Aorta (tissue), 5 donors: ENCODE results near the gene C4orf50. TPM values are rescaled to one million over a fixed set of nuclear protein-coding genes. Genes with fewer than 3 reads are reported as not detected.
"Not testable (repeated sequence)": the region's sequence is repeated elsewhere in the genome, so short reads cannot be mapped to it uniquely, and the experiment has no call there.

ENCODE experiments used
- ATAC-seq: fragments of 200-7000 bp; cut with Tn5 transposase; one replicate; pipeline ENCODE4 v1.9.1; 2022; ENCODE audit warnings: moderate library complexity; ENCODE audit not compliant: low FRiP score
- DNase-seq, 2 donors: peaks; one replicate each; pipeline ENCODE4 v3.0.0-alpha.2; 2020
- H3K27ac ChIP-seq, 2 donors: one replicate each; pipeline ENCODE4 v1.5.1; 2013; ENCODE audit warnings: low read length in 2 of 2, mild to moderate bottlenecking in 2 of 2, moderate library complexity in 2 of 2, control low read depth in 1 of 2, inconsistent platforms in 1 of 2, low read depth in 1 of 2
- H3K27me3 ChIP-seq, 2 donors: one replicate each; pipeline ENCODE4 v1.6.1; 2013; ENCODE audit warnings: control low read depth in 1 of 2, low read length in 1 of 2, mild to moderate bottlenecking in 1 of 2, moderate library complexity in 1 of 2; ENCODE audit not compliant: insufficient read depth in 2 of 2, control insufficient read depth in 1 of 2
- H3K36me3 ChIP-seq, 2 donors: one replicate each; pipeline ENCODE4 v1.6.1; 2013; ENCODE audit warnings: control low read depth in 1 of 2, low read length in 1 of 2, mild to moderate bottlenecking in 1 of 2; ENCODE audit not compliant: insufficient read depth in 2 of 2, control insufficient read depth in 1 of 2
- H3K4me1 ChIP-seq, 2 donors: one replicate each; pipeline ENCODE4 v1.6.1; 2013; ENCODE audit warnings: low read length in 2 of 2, control low read depth in 1 of 2, mild to moderate bottlenecking in 1 of 2, moderate library complexity in 1 of 2; ENCODE audit not compliant: insufficient read depth in 2 of 2, control insufficient read depth in 1 of 2
- H3K4me3 ChIP-seq, 2 donors: one replicate each; pipeline ENCODE4 v1.5.1; 2013; ENCODE audit warnings: low read length in 2 of 2, control low read depth in 1 of 2, mild to moderate bottlenecking in 1 of 2
- H3K9me3 ChIP-seq: one replicate; pipeline ENCODE4 v1.6.1; 2013; ENCODE audit warnings: mild to moderate bottlenecking, low read length; ENCODE audit not compliant: control insufficient read depth
- WGBS, 2 donors: extraction: QIAGEN DNeasy Blood & Tissue Kit; methylation state at CpG; one replicate each; pipeline ENCODE4 v1.1.7; 2013; 5-methylcytosine and 5-hydroxymethylcytosine counted together
- intact Hi-C, 2 donors: fragments of 100-400 bp; cut with DNase I; formaldehyde crosslinking; loops; one replicate each; pipeline versions ENCODE4 v1.14.2 to v1.15.0; 2022
- polyA plus RNA-seq, 2 donors: library from polyadenylated mRNA; stranded (reverse); fragments of 200-250 nt; gene quantifications; one replicate each; pipeline ENCODE4 v1.2.3, GENCODE V29; 2013
- total RNA-seq, 2 donors: library from RNA; stranded (reverse); fragmentation: NEBNext Ultra II Directional; extraction: Animal tissue kit (Norgen Biotek cat#: 25700); gene quantifications; one replicate each; pipeline ENCODE4 v1.2.1, GENCODE V29; 2021
- donor health status: healthy with polysubstance abuse.
- donor health status: Bipolar disorder and iron deficiency.
- donor health status: DM: no; HTN: no; CAD: no.
- donor health status: DM: no; HTN: no; CAD: no.
- donor health status: DM: yes; HTN: yes; CAD: no.

The C4orf50 gene
- total and polyA plus RNA-seq, 4 donors: 0.03 to 0.06 TPM; not detected in 2

- Histone ChIP-seq H3K36me3 (no peaks in the 10 kb centered on the region), H3K4me3 (no peak overlapping the region), H3K9me3 (peaks cover 3% of the 10 kb centered on the region), H3K4me1 (no peaks in the 10 kb centered on the region), H3K27ac (no peak overlapping the region), H3K27me3 (no peaks in the 10 kb centered on the region)
- intact Hi-C loops: no loop called here
- no peak for DNase-seq
- WGBS, 2 donors: 17 to 20% methylated on average over 16 of the region's 16 CpGs
- ATAC-seq: no peak
These were observed 61.8 kb downstream of the C4orf50 start for GRCh38 chr4:5956285-5957021.

- DNase-seq (no peak), ATAC-seq (no peak)
- Histone ChIP-seq H3K27me3 (no peaks in the 10 kb centered on the region), H3K27ac (no peak overlapping the region), H3K4me1 (no peaks in the 10 kb centered on the region), H3K9me3 (peaks cover 3% of the 10 kb centered on the region), H3K36me3 (no peaks in the 10 kb centered on the region), H3K4me3 (no peak overlapping the region)
- WGBS, 2 donors: 33 to 41% methylated on average over 4 of the region's 4 CpGs
- intact Hi-C loops: no loop called here
These were observed 62.4 kb downstream of the C4orf50 start for GRCh38 chr4:5955856-5956255.

- DNase-seq (no peak), ATAC-seq (no peak)
- Histone ChIP-seq H3K36me3 (no peaks in the 10 kb centered on the region), H3K4me3 (no peak overlapping the region), H3K9me3 (peaks cover under 1% of the 10 kb centered on the region), H3K27me3 (no peaks in the 10 kb centered on the region), H3K27ac (no peak overlapping the region), H3K4me1 (no peaks in the 10 kb centered on the region)
- intact Hi-C loops: no loop called here
- 47 to 48% methylated on average over 18 of the region's 18 CpGs for WGBS, 2 donors
These were observed 62.9 kb downstream of the C4orf50 start for GRCh38 chr4:5955201-5955821.

GRCh38 chr4:5954056-5954760 lies 64.0 kb downstream of the C4orf50 start:
- Histone ChIP-seq H3K36me3 (no peaks in the 10 kb centered on the region), H3K27ac (no peak overlapping the region), H3K9me3 (no peaks in the 10 kb centered on the region), H3K27me3 (no peaks in the 10 kb centered on the region), H3K4me1 (no peaks in the 10 kb centered on the region), H3K4me3 (no peak overlapping the region)
- intact Hi-C loops: no loop called here
- no peak for ATAC-seq
- WGBS, 2 donors: 74% methylated on average over 11 of the region's 11 CpGs
- DNase-seq: no peak

GRCh38 chr4:5952975-5953951 lies 65.0 kb downstream of the C4orf50 start:
- ATAC-seq (no peak), DNase-seq (no peak)
- Histone ChIP-seq H3K9me3 (no peaks in the 10 kb centered on the region), H3K27ac (no peak overlapping the region), H3K27me3 (no peaks in the 10 kb centered on the region), H3K4me1 (no peaks in the 10 kb centered on the region), H3K4me3 (no peak overlapping the region), H3K36me3 (no peaks in the 10 kb centered on the region)
- intact Hi-C loops: no loop called here
- 67 to 70% methylated on average over 13 of the region's 13 CpGs for WGBS, 2 donors

- WGBS, 2 donors: 71 to 75% methylated on average over 22 of the region's 22 CpGs
- intact Hi-C loops: no loop called here
These were observed 65.8 kb downstream of the C4orf50 start for GRCh38 chr4:5952286-5952974.

GRCh38 chr4:5946653-5947052 lies 71.6 kb downstream of the C4orf50 start:
- 87 to 88% methylated on average over 6 of the region's 6 CpGs for WGBS, 2 donors
- not testable (repeated sequence) for ATAC-seq, H3K36me3 ChIP-seq

More at GRCh38 chr4:5952286-5952974, 65.8 kb downstream of the C4orf50 start:
- Histone ChIP-seq H3K36me3 (no peaks in the 10 kb centered on the region), H3K9me3 (no peaks in the 10 kb centered on the region), H3K27me3 (peaks cover 0 to under 1% of the 10 kb centered on the region in 2 donors), H3K4me1 (no peaks in the 10 kb centered on the region), H3K27ac (no peak overlapping the region), H3K4me3 (no peak overlapping the region)
- ATAC-seq: no peak
- no peak for DNase-seq

GRCh38 chr4:5945936-5946335 lies 72.3 kb downstream of the C4orf50 start:
- peaks cover 10% of the 10 kb centered on the region for H3K9me3 ChIP-seq
- DNase-seq (no peak), ATAC-seq (no peak)
- intact Hi-C loops: no loop called here
- 82 to 90% methylated on average over 6 of the region's 6 CpGs for WGBS, 2 donors
- no peaks in the 10 kb centered on the region for H3K4me1 ChIP-seq
- no peaks in the 10 kb centered on the region for H3K36me3 ChIP-seq
- peaks cover 0 to 2% of the 10 kb centered on the region in 2 donors for H3K27me3 ChIP-seq
- no peak overlapping the region for H3K27ac ChIP-seq
- no peak overlapping the region for H3K4me3 ChIP-seq

More at GRCh38 chr4:5946653-5947052, 71.6 kb downstream of the C4orf50 start:
- H3K4me1 ChIP-seq, intact Hi-C loops, H3K9me3 ChIP-seq, H3K27me3 ChIP-seq, H3K27ac ChIP-seq, DNase-seq, H3K4me3 ChIP-seq: not testable (repeated sequence)
